CD4-positive, alpha-beta T cell (primary cell): ENCODE results near the gene SUPT6H. TPM values are rescaled to one million over a fixed set of nuclear protein-coding genes. Genes with fewer than 3 reads are reported as not detected.

Experiments
- ATAC-seq: fragments of 200-7000 bp; cut with Tn5 transposase; one replicate; pipeline ENCODE4 v1.10.0; 2022; ENCODE audit warnings: mild to moderate bottlenecking; ENCODE audit not compliant: poor library complexity
- CTCF ChIA-PET: fragments of 350-600 bp; sonication (Branson Sonifier 250); formaldehyde crosslinking; loops from one replicate; lab custom pipeline; 2021; ENCODE audit warnings: antibody characterized with exemption, inconsistent platforms; lab: Charles Lee
- POLR2A ChIA-PET: fragments of 350-600 bp; sonication (Branson Sonifier 250); formaldehyde crosslinking; loops from one replicate; lab custom pipeline; 2021; ENCODE audit warnings: antibody characterized with exemption, inconsistent platforms; lab: Charles Lee
- DNase-seq, 14 experiments: peaks; one replicate each; pipeline ENCODE4 v3.0.0-alpha.2; 2013 to 2020; ENCODE audit warnings: mixed read lengths in 2 of 14
- H3K27ac ChIP-seq, 2 donors: one replicate each; pipeline versions ENCODE4 v1.5.1 to v1.7.0; 2013; ENCODE audit warnings: low read length in 2 of 2, low read depth in 1 of 2, mild to moderate bottlenecking in 1 of 2
- H3K27me3 ChIP-seq, 2 experiments: 1 replicate in 1 of 2; 2 replicates in 1 of 2; pipeline versions ENCODE4 v1.6.1 to v1.7.0; 2013; ENCODE audit warnings: low read length in 2 of 2, control low read depth in 1 of 2, mild to moderate bottlenecking in 1 of 2, moderate library complexity in 1 of 2; ENCODE audit not compliant: insufficient read depth in 2 of 2, control insufficient read depth in 1 of 2
- H3K36me3 ChIP-seq: one replicate; pipeline ENCODE4 v1.6.1; 2013; ENCODE audit warnings: low read length, control low read depth; ENCODE audit not compliant: insufficient read depth
- H3K4me1 ChIP-seq: one replicate; pipeline ENCODE4 v1.6.1; 2013; ENCODE audit warnings: low read length, control low read depth; ENCODE audit not compliant: insufficient read depth
- H3K4me3 ChIP-seq: one replicate; pipeline ENCODE4 v1.5.1; 2013; ENCODE audit warnings: mild to moderate bottlenecking, low read length, moderate library complexity
- H3K9me3 ChIP-seq, 2 experiments: 1 replicate in 1 of 2; 2 replicates in 1 of 2; pipeline versions ENCODE4 v1.6.1 to v1.7.0; 2013; ENCODE audit warnings: low read length in 2 of 2, mild to moderate bottlenecking in 2 of 2, control low read depth in 1 of 2, moderate library complexity in 1 of 2; ENCODE audit not compliant: control insufficient read depth in 1 of 2, insufficient read depth in 1 of 2
- H3K27ac Mint-ChIP-seq: one replicate; pipeline ENCODE4 v1.8.0; 2020; ENCODE audit warnings: mixed read lengths
- H3K27me3 Mint-ChIP-seq: one replicate; pipeline ENCODE4 v1.8.0; 2021; ENCODE audit warnings: mixed read lengths
- H3K36me3 Mint-ChIP-seq: one replicate; pipeline ENCODE4 v1.8.0; 2021; ENCODE audit warnings: low read depth, mixed read lengths
- H3K4me1 Mint-ChIP-seq: one replicate; pipeline ENCODE4 v1.8.0; 2021; ENCODE audit warnings: low read depth, mixed read lengths
- H3K4me3 Mint-ChIP-seq: one replicate; pipeline ENCODE4 v1.8.0; 2020; ENCODE audit warnings: mild to moderate bottlenecking, mixed read lengths
- H3K9me3 Mint-ChIP-seq: one replicate; pipeline ENCODE4 v1.8.0; 2020; ENCODE audit warnings: mixed read lengths
- CTCF ChIP-seq: fragments of 200-600 bp; IDR thresholded peaks from one replicate; pipeline ENCODE4 v1.8.0; 2022; ENCODE audit warnings: antibody characterized with exemption, mild to moderate bottlenecking
- intact Hi-C, 2 experiments: fragments of 100-400 bp; cut with DNase I in 1 of 2; cut with micrococcal nuclease in 1 of 2; formaldehyde crosslinking; loops; one replicate each; pipeline versions ENCODE4 v1.15.1 to v1.9.0; 2023 to 2025; cut with DNase I, micrococcal nuclease
- total RNA-seq, 174 experiments: library from RNA in 2 of 174; stranded (reverse) in 2 of 174; gene quantifications; one replicate each; pipeline ENCODE4 v1.2.3 and lab custom pipeline; 2021 to 2026

The SUPT6H gene
- total RNA-seq, 2 experiments from 2014 or later = 149 to 151 TPM

DNA sequence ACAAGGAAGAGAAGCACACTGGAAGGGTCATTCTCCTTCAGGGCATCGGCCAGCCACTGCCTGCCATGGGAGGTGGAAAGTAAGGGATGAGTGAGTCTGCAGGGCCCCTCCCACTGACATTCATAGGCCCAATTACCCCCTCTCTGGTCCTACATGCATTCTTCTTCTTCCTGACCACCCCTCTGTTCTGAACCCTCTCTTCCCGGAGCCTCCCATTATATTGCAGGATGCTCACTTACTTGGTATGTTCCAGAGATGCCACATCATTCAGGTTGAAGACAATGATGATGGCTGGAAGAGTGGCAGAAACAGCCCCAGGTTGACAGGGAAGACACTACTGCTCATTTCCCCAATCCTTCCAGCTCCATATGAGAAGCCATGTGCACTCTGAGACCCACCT, 53.2 kb downstream of the SUPT6H start:
- H3K4me1 ChIP-seq = peaks cover 47% of the 10 kb centered on the region
- H3K9me3 Mint-ChIP-seq = no peaks in the 10 kb centered on the region
- no peak for ATAC-seq
- CTCF ChIA-PET = interaction anchor here (1.3 kb wide), 1 partner anchor 12 kb away, joined by 4 read pairs; no protein-coding TSS in a partner anchor
- H3K27me3 ChIP-seq = peaks cover 17 to 21% of the 10 kb centered on the region in 2 experiments
- peaks cover 35% of the 10 kb centered on the region for H3K27me3 Mint-ChIP-seq
- H3K36me3 ChIP-seq = no peaks in the 10 kb centered on the region
- peak overlapping the region; percentile 17 for H3K4me3 Mint-ChIP-seq
- POLR2A ChIA-PET = interaction anchor here (2.2 kb wide), 1 partner anchor 13 kb away, joined by 13 read pairs; the partner anchor contains the start of gene NEK8
- peaks cover 8% of the 10 kb centered on the region for H3K36me3 Mint-ChIP-seq
- no peak for DNase-seq
- no peak overlapping the region for H3K27ac ChIP-seq
- no peak for TF ChIP-seq CTCF
- intact Hi-C loops = loop anchor here in 1 of 2 experiments (10.0 kb wide), 1 partner anchor 360 kb away; the partner anchor contains the start of gene POLDIP2
- H3K4me3 ChIP-seq = no peak overlapping the region
- H3K4me1 Mint-ChIP-seq = peaks cover 42% of the 10 kb centered on the region
- no peak overlapping the region for H3K27ac Mint-ChIP-seq
- H3K9me3 ChIP-seq = peaks cover 0 to 8% of the 10 kb centered on the region in 2 experiments

DNA sequence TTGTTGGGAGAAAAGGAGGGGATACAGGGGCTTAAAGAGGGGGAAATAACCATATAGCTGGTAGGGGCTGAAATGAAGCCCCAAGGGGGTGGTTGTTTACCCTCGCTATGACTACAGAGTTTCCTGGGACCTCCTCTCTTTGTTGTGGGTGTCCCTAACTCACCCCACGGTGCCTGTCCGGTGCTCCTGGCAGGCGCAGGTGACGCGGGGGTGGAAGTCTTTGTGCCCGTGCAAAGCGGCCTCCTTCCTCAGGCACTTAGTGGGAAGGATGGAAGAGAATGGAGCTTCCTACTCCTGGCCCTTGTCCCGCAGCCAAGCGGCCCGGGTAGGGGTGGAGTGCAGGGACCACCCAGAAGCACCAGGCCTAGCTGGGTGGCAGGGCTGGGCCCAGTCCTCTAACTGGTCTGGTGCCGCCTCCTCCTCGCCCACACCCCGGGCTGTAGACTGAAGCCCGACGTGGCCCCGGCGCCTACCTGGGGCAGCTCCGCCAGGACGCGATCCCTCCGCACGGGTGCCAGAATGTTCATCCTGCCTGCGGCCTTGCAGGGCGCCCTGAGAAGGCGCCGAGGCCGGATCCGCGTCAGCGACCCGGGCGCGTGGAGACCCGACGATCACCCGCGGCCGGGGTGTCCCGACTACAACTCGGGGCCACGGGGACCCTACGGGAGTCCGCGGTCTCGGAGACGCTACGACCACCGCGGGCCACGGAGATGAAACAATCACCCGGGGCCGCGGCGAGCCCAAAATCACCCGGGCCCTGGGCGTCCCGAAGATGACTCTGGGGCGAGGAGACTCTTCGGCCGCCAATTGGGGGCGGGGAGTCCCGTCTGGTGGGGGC, 55.0 kb downstream of the SUPT6H start:
- Histone ChIP-seq H3K27ac (no peak overlapping the region), H3K4me3 (peak overlapping the region; percentile 36), H3K9me3 (peaks cover 0 to 8% of the 10 kb centered on the region in 2 experiments), H3K36me3 (peaks cover 13% of the 10 kb centered on the region), H3K4me1 (peaks cover 53% of the 10 kb centered on the region), H3K27me3 (peaks cover 17 to 21% of the 10 kb centered on the region in 2 experiments)
- no peaks in the 10 kb centered on the region for H3K9me3 Mint-ChIP-seq
- peaks cover 25% of the 10 kb centered on the region for H3K36me3 Mint-ChIP-seq
- peak overlapping the region; percentile 34 for H3K4me3 Mint-ChIP-seq
- intact Hi-C loops = loop anchor here in 1 of 2 experiments (10.0 kb wide), 1 partner anchor 362 kb away; the partner anchor contains the start of gene POLDIP2
- peaks cover 35% of the 10 kb centered on the region for H3K27me3 Mint-ChIP-seq
- ATAC-seq (no peak), DNase-seq (peak in 3 of 14 experiments; percentile 11 to 53 (median 44))
- TF ChIP-seq CTCF = no peak
- peaks cover 43% of the 10 kb centered on the region for H3K4me1 Mint-ChIP-seq
- ChIA-PET POLR2A (interaction anchor here (1.0 to 2.2 kb wide), 2 partner anchors 11 to 235 kb away, joined by 3 to 13 read pairs; partner anchors contain the start of genes NEK8 and PHF12), CTCF (interaction anchor here (1.5 to 1.6 kb wide), 2 partner anchors 10 to 33 kb away, joined by 3 to 4 read pairs; no protein-coding TSS in a partner anchor)
- no peak overlapping the region for H3K27ac Mint-ChIP-seq

DNA sequence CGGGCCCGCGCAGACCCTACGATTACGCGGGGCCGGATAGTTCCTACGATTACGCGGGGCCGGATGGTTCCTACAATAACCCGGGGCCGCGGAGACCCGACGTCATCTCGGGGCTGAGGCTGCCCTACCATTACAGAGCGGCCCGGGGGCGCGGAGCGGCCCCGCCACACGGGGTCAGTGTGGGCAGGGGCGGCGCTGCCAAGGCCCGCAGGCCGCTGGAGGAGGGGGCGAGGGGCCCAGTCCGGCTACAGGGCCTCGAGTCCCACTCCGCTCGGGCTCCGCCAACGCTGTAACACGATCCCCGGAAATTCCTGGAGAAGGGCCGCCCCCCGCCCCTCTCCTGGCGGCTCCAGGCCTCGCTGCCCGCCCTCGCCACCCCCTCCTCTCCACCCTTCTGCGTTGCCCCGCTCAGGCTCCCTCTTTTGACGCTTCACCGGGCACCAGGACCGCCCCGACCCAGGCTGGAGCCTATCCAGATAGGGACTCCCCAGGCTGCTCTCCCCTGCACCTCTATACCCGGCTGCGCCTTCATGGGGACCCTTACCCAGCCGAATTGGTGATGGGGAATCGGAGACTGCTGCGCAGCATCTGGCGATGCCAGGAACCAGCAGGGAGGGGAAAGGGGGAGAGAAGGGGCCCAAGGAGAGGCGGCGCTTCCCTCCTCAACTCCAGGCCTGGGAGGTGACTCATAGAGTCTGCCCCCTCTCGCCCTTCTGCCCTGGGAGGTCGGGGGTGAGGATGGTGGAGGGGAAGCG, 55.8 kb downstream of the SUPT6H start, which contains the start of gene RAB34:
TSS of gene RAB34 (minus strand) at position 291 of the 755 bp plus-strand sequence. CDS start 602 bp downstream, outside the sequence.
- Histone ChIP-seq H3K4me1 (peaks cover 55% of the 10 kb centered on the region), H3K27ac (no peak within 1 kb of the TSS), H3K4me3 (peak within 1 kb of the TSS; percentile 36), H3K36me3 (peaks cover 21% of the 10 kb centered on the region), H3K9me3 (peaks cover 0 to 8% of the 10 kb centered on the region in 2 experiments), H3K27me3 (peaks cover 17 to 21% of the 10 kb centered on the region in 2 experiments)
- Mint-ChIP-seq H3K4me3 (peak within 1 kb of the TSS; percentile 79), H3K4me1 (peaks cover 41% of the 10 kb centered on the region), H3K9me3 (no peaks in the 10 kb centered on the region), H3K27ac (peak within 1 kb of the TSS; percentile 79), H3K36me3 (peaks cover 30% of the 10 kb centered on the region), H3K27me3 (peaks cover 35% of the 10 kb centered on the region)
- DNase-seq (peak in 6 of 14 experiments; percentile 12 to 60 (median 43)), ATAC-seq (no peak)
- CTCF ChIA-PET = no interaction called here
- intact Hi-C loops = loop anchor here (2.0 to 10.0 kb wide), 4 partner anchors 55 to 363 kb away; partner anchors contain the start of genes DHRS13 (in 1 of the 2), PHF12 (in 1 of the 2), POLDIP2 (in 1 of the 2) and SUPT6H (in 1 of the 2)
- POLR2A ChIA-PET = interaction anchor here (2.2 kb wide), 1 partner anchor 10 kb away, joined by 13 read pairs; the partner anchor contains the start of gene NEK8
- TF ChIP-seq CTCF = no peak
